Activated CD4-positive, alpha-beta T cell treated with anti-CD3 and anti-CD28 coated beads, Interleukin-2, amount 50 U/mL, for 1 hour (primary cell): ENCODE results near the gene APAF1.

Experiments
- DNase-seq: peaks from one replicate; pipeline ENCODE4 v3.0.0-alpha.2; 2020

APAF1 gene

GRCh38 chr12:98763656-98764055 lies 118.6 kb downstream of the APAF1 start:
- DNase-seq, result no peak

- DNase-seq, result no peak
Measured at GRCh38 chr12:98767248-98767647, 122.2 kb downstream of the APAF1 start.

GRCh38 chr12:98769068-98769467 lies 124.0 kb downstream of the APAF1 start:
- DNase-seq, result no peak

- DNase-seq, result no peak
Measured at GRCh38 chr12:98770230-98770629, 125.1 kb downstream of the APAF1 start.

GRCh38 chr12:98771811-98772752 lies 127.0 kb downstream of the APAF1 start:
- DNase-seq, result no peak

GRCh38 chr12:98772818-98773217 lies 127.7 kb downstream of the APAF1 start:
- no peak for DNase-seq

- no peak for DNase-seq
Measured at GRCh38 chr12:98780261-98780660, 135.2 kb downstream of the APAF1 start.

GRCh38 chr12:98783420-98783819 lies 138.3 kb downstream of the APAF1 start:
- DNase-seq, result no peak
